HG03135 (cell line): Measurements from ENCODE around the gene RASGRP4.
"Not testable (repeated sequence)": the region's sequence is repeated elsewhere in the genome, so short reads cannot be mapped to it uniquely, and the experiment has no call there.

Experiments used
- ATAC-seq: cut with Tn5 transposase; IDR thresholded peaks from one replicate; pipeline ENCODE4 v1.9.1; 2021; ENCODE audit warnings: mild to moderate bottlenecking, moderate library complexity; ENCODE audit not compliant: unreplicated experiment

Gene RASGRP4

DNA sequence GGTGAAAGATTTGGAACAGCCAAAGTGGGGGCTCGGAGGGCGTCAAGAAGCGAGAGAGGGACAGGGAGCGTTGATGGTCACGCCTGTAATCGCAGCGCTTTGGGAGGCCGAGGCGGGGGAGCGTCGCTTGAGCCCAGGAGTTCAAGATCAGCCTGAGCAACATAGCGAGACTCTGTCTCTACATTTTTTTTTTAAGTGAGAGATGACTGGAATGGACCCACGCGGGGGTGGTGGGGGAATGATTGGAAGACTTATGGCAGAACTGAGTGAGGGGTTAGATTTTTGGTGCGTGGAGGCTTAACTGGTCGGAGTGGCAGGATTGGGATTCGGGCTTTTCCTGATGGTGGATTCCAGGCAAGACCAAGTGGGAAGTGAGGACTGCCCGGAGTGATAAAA lies 50.9 kb downstream of the RASGRP4 start:
- no peak for ATAC-seq

DNA sequence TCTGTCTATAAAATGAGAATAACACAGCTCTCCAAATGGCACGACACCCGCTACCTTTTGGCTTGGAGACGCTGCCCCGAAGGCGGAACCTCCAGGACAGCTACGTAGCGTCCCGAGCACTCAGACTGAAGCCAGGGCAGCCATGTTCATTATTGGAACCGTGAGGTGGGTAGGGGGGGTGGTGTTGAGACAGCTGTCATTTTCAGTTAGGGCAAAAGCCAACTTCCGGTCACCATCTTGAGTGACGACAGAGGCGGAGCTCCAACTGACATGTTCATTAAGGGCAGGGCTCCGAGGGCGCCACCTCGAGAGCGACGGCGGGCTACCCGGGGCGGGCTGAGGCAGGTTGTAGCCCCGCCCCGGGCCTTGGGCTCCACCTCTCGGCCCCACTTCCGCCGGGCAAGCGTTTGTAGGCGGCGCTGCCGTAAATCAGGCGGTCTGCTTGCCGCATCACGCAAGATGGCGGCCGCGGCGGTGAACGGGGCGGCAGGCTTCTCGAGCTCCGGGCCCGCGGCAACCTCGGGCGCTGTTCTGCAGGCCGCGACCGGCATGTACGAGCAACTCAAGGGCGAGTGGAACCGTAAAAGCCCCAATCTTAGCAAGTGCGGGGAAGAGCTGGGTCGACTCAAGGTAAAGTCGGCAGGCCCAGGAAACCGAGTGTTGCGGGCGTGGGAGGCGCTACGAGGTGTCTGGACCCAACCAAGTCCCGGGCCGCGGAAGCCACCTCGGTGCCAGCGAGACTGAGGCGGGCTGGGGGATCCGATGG lies 51.5 kb downstream of the RASGRP4 start, which contains the start of gene PSMD8:
Gene PSMD8 (plus strand): TSS at position 240 of the 766 bp plus-strand sequence. CDS start 31 bp downstream, at position 271.
- peak; percentile 95 for ATAC-seq

DNA sequence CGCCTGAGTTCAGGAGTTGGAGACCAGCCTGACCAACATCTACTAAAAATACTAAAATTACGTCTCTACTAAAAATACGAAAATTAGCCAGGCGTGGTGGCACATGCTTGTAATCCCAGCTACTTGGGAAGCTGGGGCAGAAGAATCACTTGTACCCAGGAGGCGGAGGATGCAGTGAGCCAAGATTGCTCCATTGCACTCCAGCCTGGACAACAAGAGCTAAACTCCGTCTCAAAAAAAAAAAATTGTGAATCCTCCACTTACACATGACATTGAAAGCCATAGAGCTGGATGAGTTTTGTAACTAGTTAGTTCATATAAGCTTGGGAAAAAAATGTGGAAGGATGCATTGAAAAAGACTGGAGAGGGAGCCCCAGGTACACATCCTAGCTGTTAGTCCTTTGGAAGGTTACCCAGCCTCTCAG lies 52.1 kb downstream of the RASGRP4 start:
- ATAC-seq = no peak

- no peak for ATAC-seq
These were observed 54.9 kb downstream of the RASGRP4 start for GRCh38 chr19:38371081-38371480.

GRCh38 chr19:38370299-38370698 lies 55.7 kb downstream of the RASGRP4 start:
- no peak for ATAC-seq

DNA sequence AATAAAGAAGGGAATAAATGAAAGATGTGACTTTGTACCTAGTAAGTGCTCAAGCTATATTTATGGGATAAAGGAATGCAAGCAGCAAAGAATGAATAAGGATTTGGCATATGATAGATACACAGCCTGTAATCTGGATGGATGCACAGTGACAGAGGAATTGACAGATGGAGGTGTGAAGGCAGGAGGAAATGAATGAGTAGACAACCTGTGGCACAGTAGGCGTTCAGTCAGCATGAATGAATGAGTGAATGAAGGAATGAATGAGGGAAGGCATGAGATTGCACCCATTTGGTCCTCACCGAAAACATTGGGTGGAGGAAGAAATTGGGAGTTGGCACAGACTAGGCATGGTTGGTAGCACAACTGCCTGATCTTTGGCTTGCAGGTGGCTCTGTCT lies 56.4 kb downstream of the RASGRP4 start:
- no peak for ATAC-seq

- no peak for ATAC-seq
These were observed 59.0 kb downstream of the RASGRP4 start for GRCh38 chr19:38367041-38367440.

DNA sequence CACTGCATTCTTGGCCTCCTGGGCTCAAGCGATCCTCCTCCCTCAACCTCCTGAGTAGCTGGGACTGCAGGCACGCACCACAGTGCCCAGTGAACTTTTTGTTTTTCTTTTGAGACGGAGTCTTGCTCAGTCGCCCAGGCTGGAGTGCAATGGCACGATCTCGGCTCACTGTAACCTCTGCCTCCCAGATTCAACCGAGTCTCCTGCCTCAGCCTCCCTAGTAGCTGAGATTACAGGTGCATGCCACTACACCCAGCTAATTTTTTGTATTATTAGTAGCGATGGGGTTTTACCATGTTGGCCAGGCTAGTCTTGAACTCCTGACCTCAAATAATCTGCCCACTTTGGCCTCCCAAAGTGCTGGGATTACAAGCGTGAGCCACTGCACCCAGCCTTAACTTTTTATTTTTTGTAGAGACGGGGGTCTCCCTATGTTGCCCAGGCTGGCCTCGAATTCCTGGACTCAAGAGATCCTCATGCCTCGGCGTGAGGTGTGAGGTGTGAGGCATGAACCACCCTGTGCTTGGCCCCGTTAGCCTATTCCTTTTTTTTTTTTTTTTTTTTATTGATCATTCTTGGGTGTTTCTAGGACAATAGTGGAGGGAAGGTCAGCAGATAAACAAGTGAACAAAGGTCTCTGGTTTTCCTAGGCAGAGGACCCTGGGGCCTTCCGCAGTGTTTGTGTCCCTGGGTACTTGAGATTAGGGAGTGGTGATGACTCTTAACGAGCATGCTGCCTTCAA lies 62.9 kb downstream of the RASGRP4 start:
- ATAC-seq = not testable (repeated sequence)

DNA sequence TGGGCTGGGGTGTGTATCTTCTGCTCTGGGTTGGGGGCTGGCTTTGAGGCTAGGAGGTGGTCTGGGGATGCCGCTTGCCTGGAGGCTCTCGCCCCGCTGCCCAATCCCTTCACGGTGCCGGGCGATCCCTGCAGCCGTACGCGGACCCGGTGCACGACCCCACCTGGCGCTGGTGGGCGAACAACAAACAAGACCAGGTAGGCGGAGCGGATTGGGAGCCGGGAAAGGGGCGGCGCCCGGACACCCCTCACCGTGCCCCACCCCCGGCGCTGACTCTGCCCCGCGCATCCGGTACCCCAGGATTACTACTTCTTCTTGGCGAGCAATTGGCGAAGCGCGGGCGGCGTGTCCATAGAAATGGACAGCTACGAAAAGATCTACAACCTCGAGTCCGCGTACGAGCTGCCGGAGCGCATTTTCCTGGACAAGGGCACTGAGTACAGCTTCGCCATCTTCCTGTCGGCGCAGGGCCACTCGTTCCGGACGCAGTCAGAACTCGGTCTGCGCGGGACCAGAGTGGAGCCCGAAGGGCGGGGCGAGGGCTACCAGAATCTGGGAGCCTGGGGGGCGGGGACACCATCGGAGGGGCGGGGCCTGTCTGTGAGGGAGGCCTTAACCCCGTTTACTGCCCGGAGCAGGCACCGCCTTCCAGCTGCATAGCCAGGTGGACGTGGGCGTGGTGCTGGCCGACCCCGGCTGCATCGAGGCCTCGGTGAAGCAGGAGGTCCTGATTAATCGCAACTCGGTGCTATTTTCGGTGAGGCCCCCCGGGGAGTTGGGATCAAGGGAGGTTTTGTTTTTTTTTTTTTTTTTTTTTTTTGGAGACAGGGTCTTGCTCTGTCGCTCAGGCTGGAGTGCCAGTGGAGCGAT lies 63.7 kb downstream of the RASGRP4 start:
- no peak for ATAC-seq

GRCh38 chr19:38361633-38362075 lies 64.4 kb downstream of the RASGRP4 start:
- no peak for ATAC-seq

- ATAC-seq = no peak
These were observed 65.0 kb downstream of the RASGRP4 start for GRCh38 chr19:38360839-38361631.

- ATAC-seq = no peak
These were observed 65.7 kb downstream of the RASGRP4 start for GRCh38 chr19:38360351-38360750.

GRCh38 chr19:38359242-38360021 lies 66.6 kb downstream of the RASGRP4 start:
- ATAC-seq = no peak
